HUDEP-2 (cell line): ENCODE results near the gene ARID3A.
"Not testable (repeated sequence)": the region's sequence is repeated elsewhere in the genome, so short reads cannot be mapped to it uniquely, and the experiment has no call there.

Source experiments
- DNase-seq, 76 experiments: peaks; one replicate each; lab custom pipeline; 2025; ENCODE audit not compliant: unreplicated experiment in 76 of 76; lab: John Stamatoyannopoulos, UW

The ARID3A gene

DNA sequence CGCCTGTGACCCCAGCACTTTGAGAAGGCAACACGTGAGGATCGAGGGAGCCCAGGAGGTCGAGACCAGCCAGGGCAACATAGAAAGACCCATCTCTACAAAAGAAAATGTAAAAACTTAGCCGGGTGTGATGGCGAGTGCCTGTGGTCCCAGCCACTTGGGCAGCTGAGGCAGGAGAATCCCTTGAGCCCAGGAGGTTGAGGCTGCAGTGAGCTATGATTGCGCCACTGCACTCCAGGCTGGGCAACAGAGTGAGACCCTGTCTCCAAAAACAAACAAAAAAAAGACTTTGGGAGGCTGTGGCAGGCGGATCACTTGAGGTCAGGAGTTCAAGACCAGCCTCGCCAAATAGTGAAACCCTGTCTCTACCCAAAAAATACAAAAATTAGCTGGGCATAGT lies 31.7 kb downstream of the ARID3A start:
- not testable (repeated sequence) for DNase-seq

DNA sequence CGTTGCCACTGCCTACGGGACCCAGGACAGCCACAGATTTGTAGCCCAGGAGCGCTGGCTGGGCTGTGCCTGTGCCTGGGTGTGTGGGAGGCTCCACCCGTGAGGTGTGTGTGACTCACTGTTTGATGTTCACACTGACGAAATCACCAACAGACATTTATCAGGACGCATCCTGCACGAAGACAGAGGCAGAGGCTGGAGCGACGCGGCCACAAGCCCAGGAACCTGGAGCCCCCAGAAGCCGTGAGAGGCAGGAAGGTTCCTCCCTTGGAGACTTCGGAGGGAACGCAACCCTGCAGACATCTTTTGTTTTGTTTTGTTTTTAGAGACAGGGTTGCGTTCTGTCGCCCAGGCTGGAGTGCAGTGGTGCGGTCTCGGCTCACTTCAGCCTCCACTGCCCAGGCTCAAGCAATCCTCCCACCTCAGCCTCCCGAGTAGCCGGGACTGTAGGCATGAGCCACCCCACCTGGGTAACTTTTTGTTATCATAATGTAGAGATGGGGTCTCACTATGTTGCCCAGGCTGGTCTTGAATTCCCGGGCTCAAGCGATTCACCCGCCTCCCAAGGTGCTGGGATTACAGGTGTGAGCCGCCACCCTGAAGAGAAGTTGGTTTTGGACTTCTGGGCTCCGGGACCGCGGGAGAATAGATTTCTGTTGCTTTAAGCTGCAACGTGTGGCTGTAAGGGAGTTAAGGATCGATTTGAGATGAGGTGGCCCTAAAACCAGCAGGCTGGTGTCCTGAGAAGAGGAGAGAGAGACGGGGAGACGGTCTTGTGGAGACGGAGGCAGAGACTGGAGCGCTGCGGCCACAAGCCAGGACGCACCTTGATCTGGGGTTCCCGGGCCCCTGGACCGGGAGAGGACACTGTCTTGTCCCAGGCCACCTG lies 33.4 kb downstream of the ARID3A start:
- peak in 18 of 76 experiments; percentile 9 to 49 (median 26) for DNase-seq

DNA sequence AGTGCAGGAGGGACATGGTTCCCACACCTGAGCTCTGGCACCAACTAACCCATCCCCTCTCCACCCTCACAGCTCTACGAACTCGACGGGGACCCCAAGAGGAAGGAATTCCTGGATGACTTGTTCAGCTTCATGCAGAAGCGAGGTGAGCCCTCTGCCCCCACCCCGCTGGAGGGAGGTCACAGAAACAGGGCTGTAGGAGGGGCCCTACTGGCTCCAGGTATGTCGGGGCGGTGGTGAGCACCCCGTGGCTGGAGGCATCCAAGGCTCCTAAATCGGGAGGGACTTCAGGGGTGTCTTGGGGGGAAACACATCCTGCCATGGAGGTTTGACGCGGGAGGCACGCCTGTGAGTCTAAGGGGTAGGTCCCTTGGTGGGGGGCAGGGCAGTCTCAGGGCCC lies 34.2 kb downstream of the ARID3A start:
- DNase-seq = no peak

GRCh38 chr19:960601-960938 lies 34.7 kb downstream of the ARID3A start:
- no peak for DNase-seq

DNA sequence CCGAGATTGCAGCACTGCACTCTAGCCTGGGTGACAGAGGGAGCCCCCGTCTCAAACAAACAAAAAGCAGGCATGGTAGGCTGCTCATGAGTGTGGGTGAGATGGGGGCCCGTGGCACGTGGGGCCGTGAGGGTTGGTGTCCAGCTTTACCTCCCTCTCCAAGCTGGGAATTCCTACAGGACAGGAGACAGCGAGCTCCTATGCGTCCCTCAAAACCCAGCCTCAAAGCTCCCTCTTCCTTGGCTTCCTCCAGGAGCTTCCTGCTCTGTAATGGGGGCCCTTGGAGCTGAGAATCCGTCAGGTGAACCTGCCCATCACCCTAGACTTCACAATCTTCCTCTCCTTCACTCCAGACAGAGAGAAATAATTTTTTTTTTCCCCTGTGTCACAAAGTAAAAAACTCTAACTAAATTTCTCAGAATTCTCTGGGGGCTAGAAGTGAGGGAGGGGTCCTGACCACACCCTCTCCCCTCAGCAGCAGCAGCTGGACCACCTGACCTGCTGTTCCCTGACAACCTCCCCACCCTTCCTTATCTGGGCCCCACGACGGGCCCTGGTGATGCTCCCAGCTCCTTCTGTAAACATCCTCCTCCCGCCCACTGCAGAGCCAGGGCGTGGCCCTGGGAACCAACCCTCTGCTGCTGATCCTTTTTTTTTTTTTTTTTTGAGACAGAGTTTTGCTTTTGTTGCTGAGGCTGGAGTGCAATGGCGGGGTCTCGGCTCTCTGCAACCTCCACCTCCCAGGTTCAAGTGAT lies 36.2 kb downstream of the ARID3A start:
- peak in 66 of 76 experiments; percentile 22 to 87 (median 68) for DNase-seq

DNA sequence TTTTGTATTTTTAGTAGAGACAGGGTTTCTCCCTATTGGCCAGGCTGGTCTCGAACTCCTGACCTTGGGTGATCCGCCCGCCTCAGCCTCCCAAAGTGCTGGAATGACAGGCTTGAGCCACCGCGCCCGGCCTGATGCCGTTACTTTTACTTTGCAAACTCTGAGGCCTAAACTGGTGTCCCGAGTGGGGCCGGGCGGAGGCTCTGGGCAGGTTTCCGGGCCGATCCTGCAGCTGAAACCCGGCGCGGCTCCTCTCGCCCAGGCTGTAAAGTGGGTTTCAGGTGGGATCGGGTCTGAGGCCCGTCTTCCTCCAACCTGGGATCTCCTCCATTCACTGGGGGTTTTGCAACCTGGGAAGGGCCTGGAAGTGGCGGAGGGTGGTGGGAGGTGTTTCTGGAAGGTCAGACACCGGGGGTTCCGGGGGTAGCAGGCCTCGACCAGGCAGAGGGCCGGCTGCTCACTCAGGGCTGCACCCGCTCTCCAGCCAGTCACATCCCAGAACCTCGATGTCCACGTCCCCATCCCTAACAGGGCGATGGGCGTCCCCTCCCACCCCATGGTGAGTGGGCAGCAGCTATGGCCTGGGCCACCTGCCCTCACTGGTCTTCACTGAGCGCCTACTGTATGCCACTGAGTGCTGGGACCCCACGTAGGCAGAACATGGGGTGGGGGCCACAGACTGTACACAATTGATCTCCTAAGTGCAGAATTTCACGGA lies 37.0 kb downstream of the ARID3A start:
- no peak for DNase-seq

GRCh38 chr19:963486-963951 lies 37.7 kb downstream of the ARID3A start:
- DNase-seq = no peak

- no peak for DNase-seq
Observed at GRCh38 chr19:964116-964520, 38.3 kb downstream of the ARID3A start.

DNA sequence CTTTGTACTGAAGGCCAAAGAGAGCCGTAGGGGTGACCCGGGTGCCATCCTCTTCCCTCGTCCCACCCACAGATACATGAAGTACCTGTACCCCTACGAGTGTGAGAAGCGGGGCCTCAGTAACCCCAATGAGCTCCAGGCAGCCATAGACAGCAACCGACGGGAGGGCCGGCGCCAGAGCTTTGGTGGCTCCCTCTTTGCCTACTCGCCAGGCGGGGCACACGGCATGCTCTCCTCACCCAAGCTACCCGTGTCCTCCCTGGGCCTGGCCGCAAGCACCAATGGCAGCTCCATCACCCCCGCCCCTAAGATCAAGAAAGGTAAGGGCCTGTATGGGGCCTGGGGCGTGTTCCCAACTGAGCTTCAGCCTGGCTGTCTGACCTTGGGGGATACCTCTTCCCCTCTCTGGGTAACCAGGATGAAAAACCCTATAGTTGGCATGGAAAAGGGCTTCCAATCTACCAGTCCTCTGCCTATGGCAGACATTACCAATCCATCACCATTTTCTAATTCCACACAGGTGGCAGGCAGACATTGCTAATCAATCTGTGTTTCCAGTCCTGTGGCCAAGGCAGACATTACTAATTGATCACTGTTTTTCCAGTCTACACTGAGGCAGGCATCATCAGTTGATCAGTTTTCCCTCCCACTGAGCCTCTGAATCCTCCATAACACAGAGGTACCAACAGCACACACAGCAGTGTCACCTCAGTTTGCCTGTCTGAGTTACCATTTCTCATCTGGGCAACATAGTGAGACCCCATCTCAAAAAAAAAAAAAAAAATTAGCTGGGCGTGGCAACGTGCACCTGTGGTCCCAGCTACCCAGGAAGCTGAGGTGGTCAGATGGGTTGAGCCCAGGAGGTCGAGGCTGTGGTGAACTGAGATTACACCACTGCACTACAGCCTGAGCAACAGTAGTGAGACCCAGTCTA lies 39.2 kb downstream of the ARID3A start:
- peak in 1 of 76 experiments; percentile 2 for DNase-seq

GRCh38 chr19:966485-967088 lies 40.8 kb downstream of the ARID3A start:
- DNase-seq = no peak

DNA sequence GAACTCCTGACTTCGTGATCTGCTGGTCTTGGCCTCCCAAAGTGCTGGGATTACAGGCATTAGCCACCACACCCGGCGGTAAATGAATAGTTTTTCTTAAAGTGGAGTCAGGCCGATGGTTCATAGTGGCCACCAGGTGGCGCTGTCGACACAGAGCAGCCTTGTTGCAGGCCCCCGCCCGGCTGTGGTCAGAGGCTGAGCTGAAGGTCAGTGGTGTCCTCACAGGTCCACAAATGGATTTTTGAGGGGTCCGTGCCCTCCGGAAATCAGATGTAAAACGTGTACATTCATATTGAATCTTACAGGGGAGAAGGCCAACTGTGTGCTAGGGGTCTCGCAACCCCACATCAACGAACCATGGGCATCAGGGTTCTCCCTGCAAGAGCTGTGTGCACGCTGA lies 44.9 kb downstream of the ARID3A start:
- DNase-seq = peak in 1 of 76 experiments; percentile 6

- DNase-seq = no peak
Observed at GRCh38 chr19:971795-972194, 46.0 kb downstream of the ARID3A start.

DNA sequence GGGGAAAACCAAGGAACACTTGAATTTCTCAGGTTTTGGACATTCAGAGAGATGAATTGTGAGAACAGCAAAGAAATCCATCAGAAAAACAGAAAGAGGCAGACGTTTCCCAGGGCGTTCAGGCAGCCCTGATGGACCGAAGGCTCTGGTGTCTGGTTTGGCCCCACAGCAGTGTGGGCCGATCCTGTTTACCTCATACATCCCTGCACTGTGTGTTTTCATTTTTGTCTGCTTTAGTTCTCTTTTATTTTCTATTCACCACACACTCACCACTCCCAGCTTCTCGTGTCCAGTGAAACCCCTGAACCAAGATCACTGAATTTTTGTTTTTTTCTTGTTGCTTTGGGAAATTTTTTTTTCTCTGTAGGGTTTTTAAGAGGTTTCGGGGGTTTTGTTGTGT lies 46.4 kb downstream of the ARID3A start:
- DNase-seq = no peak

DNA sequence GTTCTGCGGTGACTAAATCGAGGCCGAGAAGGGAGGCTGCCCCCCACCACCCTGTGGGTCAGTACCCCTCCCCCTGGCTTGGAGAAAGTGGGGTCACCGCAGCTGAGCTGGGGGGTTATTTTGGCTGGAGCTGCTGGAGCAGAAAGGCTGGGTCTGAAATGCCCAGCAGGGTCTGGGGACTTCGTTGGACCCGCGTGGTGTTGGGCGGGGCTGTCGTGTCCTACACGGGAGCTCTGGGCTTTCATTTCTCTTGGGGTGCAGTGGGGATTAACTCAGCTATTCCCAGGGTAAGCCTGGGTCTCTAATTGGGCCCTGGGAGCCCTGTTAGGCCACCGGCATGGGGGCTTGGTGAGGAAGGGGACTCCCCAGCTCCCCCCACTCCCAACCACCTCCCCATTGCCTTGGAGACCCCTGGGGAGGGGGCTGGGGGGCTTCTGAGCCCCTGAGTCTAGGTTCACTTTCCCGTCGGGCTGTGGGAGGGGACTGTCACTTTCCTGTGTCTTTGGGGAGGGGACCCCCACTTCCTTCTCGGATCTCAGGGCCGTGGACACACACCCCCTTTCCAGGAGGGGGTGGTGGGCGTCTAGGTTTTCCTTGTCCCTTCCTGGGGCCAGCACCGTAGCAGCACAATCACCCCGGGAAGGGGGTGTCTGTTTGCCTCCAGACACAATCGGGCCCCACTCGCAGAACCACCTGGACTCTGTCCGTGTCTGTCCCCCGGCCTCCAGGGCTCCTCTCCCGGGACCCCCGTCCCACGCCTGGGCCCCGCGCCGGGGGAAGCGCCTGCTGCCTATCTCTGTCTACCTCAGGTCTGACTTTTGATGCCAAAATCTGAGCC lies 48.1 kb downstream of the ARID3A start:
- no peak for DNase-seq

DNA sequence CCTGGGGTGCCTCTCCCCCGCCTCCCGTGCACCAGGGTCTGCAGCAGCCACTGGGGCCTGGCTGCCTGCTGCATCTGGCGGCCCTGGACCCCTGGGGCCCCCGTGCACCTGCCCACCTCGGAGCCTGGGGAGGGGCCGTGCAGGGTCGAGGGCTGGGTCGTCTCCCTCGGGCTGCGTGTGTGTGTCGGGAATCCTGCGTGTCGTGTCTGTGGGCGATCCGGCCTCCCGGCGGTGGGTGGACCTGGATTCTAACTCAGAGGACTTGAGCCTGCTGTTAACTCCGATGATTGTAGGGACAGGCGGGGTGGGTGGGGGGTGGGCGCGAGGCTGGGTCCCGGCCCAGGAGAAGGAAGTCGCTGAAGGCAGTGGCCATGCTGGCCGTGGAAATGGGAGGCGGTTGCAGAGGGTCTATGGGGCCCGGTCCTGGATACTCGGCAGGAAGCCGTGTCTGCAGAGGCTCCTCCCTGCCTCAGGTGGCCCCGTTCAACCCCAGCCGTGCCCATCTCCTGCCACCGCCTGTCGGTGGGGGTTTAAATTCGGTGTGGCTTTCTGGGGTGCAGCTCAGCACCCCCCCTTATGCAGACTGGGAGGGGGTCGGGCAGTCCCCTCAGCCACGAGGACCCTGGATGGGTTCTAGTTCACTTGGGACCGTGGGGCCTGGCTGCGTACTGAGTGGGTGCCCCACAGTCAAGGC lies 48.9 kb downstream of the ARID3A start:
- no peak for DNase-seq

DNA sequence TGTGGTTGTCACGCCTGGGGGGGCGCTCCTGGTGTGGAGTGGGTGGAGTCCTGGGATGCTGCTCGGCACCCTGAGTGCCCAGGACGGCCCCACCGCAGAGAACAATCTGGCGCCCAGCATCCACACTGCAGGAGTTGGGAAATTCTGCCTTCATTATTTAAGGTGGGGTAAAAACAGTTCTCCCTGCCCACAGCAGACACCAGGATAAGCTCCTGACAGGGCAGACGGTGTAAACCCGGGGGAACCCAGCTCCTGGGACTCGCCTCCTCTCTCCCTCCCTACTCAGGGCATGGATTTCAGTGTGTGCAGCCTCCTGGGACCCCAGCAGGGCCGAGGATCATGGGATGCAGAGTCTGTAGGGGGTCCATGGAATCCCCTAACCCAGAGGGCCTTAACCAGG lies 50.6 kb downstream of the ARID3A start:
- no peak for DNase-seq

DNA sequence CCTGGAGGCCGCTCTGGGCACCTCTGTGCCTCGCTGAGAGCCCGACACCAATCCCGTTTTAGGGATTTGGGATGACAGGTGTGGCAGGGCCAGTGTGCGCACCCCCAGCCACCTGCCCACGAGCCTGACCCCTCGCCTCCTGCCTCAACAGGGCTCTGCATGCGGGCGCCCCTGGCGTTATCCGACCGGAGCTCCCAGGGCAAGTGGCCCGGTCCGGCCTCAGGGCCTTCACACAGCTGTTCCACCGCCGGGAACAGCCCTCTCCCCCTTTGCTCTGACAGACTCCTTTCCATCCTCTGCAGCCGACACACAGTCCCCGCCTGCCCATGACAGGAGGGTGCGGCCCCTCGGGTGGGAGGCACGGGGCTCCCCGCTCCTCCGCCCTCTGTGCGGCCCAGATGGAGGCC lies 51.2 kb downstream of the ARID3A start:
- DNase-seq = no peak

DNA sequence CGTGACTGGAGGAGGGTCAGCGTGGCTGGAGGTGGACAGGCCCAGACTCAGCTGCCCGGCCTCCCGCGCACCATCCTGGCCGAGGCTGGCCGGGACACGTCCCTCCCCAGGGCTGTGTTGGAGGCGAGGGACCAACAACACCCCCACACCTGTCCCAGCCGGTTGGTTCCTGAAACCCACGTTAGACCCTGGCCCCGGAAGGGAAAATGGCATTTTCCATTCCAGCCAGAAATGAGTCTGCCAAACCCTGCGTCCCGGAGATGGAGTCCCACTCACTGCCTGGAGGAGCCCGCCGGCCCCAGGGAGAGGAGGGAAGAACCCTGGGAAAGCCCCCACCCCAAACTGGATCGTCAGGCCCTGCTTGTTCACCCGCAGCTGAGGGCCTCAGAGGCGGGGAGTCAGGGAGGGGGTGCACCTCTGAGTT lies 53.5 kb downstream of the ARID3A start:
- DNase-seq = no peak
